NT2/D1 (cell line): ENCODE results near the gene RUNX3.

Source experiments
- YY1 ChIP-seq: IDR thresholded peaks from 2 replicates; pipeline ENCODE4 v1.6.1; 2011; ENCODE audit not compliant: insufficient read length, insufficient read depth
- ZNF274 ChIP-seq: IDR thresholded peaks from 2 replicates; pipeline ENCODE4 v1.6.1; 2011; ENCODE audit warnings: mild to moderate bottlenecking, low read depth, low read length

DNA sequence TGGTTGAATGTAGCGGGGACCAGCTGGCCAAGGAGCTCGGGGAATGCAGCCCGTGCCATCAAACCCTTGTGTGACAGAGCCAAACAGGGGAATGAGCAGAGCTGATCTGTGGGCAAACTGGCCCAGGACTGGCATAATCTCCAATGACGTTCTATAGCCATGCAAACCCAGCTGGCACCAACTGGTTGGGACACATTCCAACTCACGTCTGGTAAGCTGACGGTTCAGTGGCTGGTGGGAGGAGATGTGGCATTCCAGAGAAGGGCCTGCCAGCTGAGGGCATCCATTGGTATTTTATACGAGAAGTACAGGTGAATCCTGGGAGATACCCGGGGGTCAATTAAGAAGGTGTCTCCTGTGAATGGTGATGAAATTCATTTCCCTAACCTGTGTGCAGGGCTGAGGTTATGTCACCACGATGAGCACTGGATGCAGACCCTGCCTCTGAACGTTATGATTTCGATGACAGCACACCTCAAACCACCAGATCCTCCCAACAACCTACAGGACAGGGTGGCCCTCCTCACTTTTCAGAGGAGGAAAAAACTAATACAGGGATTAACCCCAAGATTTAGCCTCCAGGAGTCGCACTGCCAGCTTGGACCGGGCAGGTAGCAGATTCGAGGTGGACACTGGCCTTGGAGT lies 39.0 kb upstream of the RUNX3 start:
- TF ChIP-seq ZNF274 = no peak
- TF ChIP-seq YY1 = no peak
